ENCODE results near the gene CDH13. TPM values are rescaled to one million over a fixed set of nuclear protein-coding genes. Genes with fewer than 3 reads are reported as not detected.
A peak's percentile ranks its signal among the peaks of the same experiment; 100 is the strongest.

Gene CDH13
- total RNA-seq, 1 experiment from 2014 or later, result 62.5 TPM

DNA sequence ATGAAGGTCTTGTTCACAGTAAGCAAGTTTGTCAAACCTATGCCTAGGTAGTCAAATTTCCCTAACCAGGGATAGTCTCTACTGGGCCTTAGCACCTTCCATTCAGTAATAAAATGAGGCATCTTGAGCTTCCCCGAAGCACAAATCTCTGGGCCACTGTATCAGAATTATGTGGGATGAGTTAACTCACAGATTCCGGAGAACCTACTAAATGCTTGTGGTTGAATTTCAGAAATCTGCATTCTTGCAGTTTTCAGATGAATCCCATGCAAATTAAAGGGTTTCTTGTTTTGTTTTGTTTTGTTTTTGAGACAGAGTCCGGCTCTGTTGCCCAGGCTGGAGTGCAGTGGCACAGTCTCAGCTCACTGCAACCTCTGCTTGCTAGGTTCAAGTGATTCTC is 702.2 kb downstream of the CDH13 start:
- no peaks in the 10 kb centered on the region; the same call in 1 of the 2 replicates for H3K4me1 ChIP-seq (replicated peaks)
- no peak for DNase-seq (ENCODE audit: low read depth in 1 of 2, low spot score in 2 of 2)

DNA sequence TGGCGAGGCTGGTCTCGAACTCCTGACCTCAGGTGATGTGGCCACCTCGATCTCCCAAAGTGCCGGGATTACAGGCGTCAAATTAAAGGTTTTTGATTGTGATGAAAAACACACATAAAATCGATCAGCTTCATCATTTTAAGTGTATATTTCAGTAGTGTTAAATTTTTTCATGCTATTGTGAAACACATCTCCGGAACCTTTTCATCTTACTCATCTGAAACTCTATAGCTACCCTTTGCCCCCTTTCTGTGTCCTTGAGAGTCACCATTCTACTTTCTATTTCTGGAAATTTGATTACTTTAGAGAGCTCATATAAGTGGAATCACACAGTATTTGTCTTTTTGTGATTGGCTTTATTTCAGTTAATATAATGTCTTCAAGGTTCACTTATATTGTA is 702.7 kb downstream of the CDH13 start:
- H3K9me3 ChIP-seq (replicated peaks), result no peaks in the 10 kb centered on the region
- H3K27ac ChIP-seq, result no peak overlapping the region
- no peak for DNase-seq (ENCODE audit: low read depth in 1 of 2, low spot score in 2 of 2)
- no peaks in the 10 kb centered on the region for H3K36me3 ChIP-seq
- H3K4me1 ChIP-seq (replicated peaks), result no peaks in the 10 kb centered on the region; the same call in 1 of the 2 replicates
- H3K4me3 ChIP-seq, result no peak overlapping the region
- no peaks in the 10 kb centered on the region for H3K27me3 ChIP-seq (replicated peaks)

More for the DNA sequence above, 702.2 kb downstream of the CDH13 start:
- H3K27me3 ChIP-seq (replicated peaks), result no peaks in the 10 kb centered on the region
- no peaks in the 10 kb centered on the region for H3K9me3 ChIP-seq (replicated peaks)
- H3K27ac ChIP-seq, result no peak overlapping the region
- H3K4me3 ChIP-seq, result no peak overlapping the region
- H3K36me3 ChIP-seq, result no peaks in the 10 kb centered on the region

DNA sequence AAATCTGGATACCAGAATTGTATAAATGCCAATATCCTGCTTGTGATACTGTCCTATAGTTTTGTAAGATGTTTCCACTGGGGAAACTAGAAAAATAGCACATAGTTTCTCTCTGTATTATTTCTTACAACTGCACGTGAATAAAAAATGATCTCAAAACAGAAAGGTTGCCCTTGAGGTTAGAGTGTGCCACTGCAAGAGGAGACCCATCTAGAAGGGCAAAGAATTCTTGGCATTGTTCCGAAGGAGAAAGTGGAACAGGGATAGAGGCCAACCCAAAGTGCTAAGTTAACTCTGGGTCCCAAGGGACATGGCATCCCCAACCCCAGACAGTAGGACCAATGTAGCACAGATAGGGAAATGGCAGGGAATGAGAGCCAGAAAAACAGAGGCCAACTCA is 703.5 kb downstream of the CDH13 start:
- Histone ChIP-seq H3K36me3 (no peaks in the 10 kb centered on the region), H3K27me3 (replicated peaks) (no peaks in the 10 kb centered on the region), H3K4me1 (replicated peaks) (no peaks in the 10 kb centered on the region; the same call in 1 of the 2 replicates), H3K27ac (no peak overlapping the region), H3K4me3 (no peak overlapping the region), H3K9me3 (replicated peaks) (no peaks in the 10 kb centered on the region)
- no peak for DNase-seq (ENCODE audit: low read depth in 1 of 2, low spot score in 2 of 2)

DNA sequence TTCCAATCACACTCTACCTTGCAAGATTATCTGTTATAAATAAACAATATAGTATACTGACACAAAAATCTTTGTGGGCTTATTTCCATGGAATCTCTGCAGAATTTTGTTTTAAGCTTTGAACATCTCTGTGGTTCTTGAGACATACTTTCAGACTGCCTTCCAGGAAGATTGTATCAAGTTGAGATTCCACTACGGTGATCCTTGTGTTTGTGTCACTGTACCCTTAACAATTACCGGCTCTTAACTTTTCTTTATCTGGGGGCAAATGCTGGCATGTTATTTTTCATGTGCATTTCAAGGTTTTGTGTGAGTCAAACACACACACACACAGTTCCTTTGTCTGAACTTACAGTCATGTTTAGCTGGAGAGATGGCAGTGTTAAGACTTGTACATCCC is 708.3 kb downstream of the CDH13 start:
- H3K36me3 ChIP-seq, result no peaks in the 10 kb centered on the region
- no peak overlapping the region for H3K27ac ChIP-seq
- H3K9me3 ChIP-seq (replicated peaks), result no peaks in the 10 kb centered on the region
- peaks cover 25% of the 10 kb centered on the region for H3K4me1 ChIP-seq (replicated peaks)
- no peak overlapping the region for H3K4me3 ChIP-seq
- DNase-seq (ENCODE audit: low read depth in 1 of 2, low spot score in 2 of 2), result no peak
- H3K27me3 ChIP-seq (replicated peaks), result no peaks in the 10 kb centered on the region

DNA sequence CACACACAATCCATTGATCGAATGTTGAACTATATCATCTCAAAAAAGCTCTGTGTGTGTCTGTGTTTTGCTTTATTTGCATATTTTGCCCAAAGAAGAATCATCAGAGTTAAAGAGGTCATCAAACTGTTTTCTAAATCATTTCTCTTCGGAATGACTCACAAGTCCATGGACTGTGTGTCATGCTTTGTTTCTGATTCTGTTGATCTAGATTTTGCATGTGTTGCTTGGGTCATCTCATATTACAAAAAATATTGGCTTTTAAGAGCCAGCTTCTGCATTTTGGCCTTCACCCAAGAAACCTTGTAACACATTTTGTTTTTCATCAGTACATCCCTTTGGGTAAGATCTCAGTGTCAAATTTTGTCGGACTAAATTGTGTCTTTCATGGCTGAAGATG is 709.8 kb downstream of the CDH13 start:
- no peaks in the 10 kb centered on the region for H3K9me3 ChIP-seq (replicated peaks)
- no peak overlapping the region for H3K4me3 ChIP-seq
- peaks cover 25% of the 10 kb centered on the region for H3K4me1 ChIP-seq (replicated peaks)
- H3K27me3 ChIP-seq (replicated peaks), result no peaks in the 10 kb centered on the region
- no peaks in the 10 kb centered on the region for H3K36me3 ChIP-seq
- H3K27ac ChIP-seq, result no peak overlapping the region
- DNase-seq (ENCODE audit: low read depth in 1 of 2, low spot score in 2 of 2), result peak in 1 of 2 experiments; percentile 31

DNA sequence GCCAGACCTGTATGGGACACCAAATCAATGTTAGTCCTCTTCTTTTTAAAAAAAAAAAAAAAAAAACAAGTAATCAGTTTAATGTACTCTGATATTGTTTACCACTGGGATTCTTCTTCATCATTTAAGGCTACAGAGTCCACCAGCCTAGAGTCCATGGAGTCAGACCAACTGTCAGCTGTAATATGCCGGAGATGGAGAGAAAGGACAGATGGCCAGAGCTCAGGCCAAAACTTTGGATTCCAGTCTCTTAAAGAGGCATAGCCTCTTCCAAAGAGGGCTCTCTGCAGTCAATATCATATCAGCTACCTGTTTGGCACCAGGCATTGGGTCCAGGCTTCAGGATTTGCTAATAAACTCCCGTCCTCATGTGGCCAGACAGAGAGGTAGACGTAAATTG is 711.4 kb downstream of the CDH13 start:
- H3K27ac ChIP-seq, result peak overlapping the region; percentile 23; the same call in 1 of the 2 replicates
- H3K9me3 ChIP-seq (replicated peaks), result no peaks in the 10 kb centered on the region
- H3K27me3 ChIP-seq (replicated peaks), result no peaks in the 10 kb centered on the region
- no peak for DNase-seq (ENCODE audit: low read depth in 1 of 2, low spot score in 2 of 2)
- H3K4me1 ChIP-seq (replicated peaks), result peaks cover 25% of the 10 kb centered on the region
- no peaks in the 10 kb centered on the region for H3K36me3 ChIP-seq
- H3K4me3 ChIP-seq, result no peak overlapping the region

DNA sequence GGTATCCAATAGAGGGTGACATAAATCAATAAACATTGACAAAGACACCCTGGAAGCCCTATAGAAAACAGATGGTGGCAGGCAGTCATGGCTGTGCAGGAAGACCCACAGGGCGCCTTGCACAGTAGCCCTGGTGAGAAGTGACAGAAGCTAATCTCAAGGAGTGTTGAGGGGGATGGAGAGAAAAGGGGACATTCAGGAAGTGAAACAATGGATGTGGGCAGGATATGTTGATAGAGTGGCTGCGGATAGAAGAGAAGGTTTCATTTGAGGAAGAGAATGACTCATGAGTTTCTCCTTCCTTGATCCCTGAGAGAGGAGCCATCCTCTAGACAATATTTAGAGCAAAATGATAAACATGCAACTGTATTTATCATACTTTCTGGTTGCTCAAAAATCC is 712.2 kb downstream of the CDH13 start:
- no peaks in the 10 kb centered on the region for H3K9me3 ChIP-seq (replicated peaks)
- peaks cover 32% of the 10 kb centered on the region for H3K4me1 ChIP-seq (replicated peaks)
- no peaks in the 10 kb centered on the region for H3K27me3 ChIP-seq (replicated peaks)
- peak overlapping the region; percentile 23 for H3K27ac ChIP-seq
- H3K4me3 ChIP-seq, result no peak overlapping the region
- DNase-seq (ENCODE audit: low read depth in 1 of 2, low spot score in 2 of 2), result peak; percentile 47 to 71
- H3K36me3 ChIP-seq, result no peaks in the 10 kb centered on the region

DNA sequence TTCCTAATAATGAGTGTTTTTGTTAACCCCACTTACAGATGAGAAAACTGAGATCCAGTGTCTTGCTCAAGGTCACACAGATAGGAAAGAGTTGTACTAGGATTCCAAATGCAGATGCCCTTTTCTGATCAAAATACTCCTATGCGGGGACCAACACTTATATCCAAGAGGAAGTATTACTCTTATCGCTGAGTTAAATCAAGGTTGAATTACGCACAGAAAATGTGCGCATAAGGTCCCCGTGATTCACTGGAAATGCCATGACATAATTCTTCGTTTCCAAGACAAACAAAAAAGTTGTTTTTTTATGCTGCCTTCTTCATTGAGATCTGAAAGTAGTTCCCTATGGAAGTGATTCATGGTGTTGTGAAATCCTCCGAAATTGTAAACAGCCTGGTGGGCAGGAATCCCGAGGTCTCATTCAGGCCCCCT is 717.2 kb downstream of the CDH13 start:
- H3K27ac ChIP-seq, result peak overlapping the region; percentile 41
- H3K4me3 ChIP-seq, result no peak overlapping the region

DNA sequence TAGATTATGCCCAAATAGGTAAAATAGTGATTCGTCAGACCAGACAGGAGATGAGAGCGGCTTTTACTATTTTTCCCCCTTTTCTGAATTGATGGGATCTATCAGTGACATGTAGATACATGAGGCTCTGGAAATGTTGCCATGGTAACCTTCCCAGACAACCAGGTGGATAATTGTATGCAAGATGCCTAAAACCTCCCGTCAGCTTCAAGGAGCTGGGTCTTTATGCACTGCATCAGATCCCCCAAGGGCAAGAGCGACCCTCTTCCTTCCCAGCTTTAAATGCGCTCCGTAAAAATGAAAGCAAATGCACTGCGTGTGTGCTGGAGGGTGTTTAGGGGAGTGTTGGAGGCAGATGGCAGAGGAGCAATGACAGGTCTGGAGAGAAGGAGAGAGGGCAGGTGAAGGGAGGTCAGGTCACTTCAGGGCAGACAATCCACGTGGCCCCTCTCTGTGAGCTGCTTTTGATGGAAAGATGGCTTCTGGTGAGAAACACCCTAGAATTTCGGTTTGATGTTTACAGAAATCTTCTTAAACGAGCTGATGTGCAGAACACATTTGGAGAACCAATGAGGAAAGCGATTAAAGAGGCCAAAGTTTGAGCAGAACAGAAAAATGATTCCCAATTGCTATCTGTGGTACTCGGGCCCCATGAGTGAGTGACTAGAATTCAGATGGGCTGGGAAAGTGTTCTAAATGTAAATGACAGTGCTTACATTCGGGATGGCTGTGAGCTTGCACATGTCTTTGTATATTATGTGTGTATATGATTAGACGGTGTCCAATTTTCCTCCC is 719.3 kb downstream of the CDH13 start:
- H3K36me3 ChIP-seq, result no peaks in the 10 kb centered on the region
- no peak for DNase-seq (ENCODE audit: low read depth in 1 of 2, low spot score in 2 of 2)
- H3K27ac ChIP-seq, result no peak overlapping the region
- H3K4me1 ChIP-seq (replicated peaks), result peaks cover 12% of the 10 kb centered on the region
- no peak overlapping the region for H3K4me3 ChIP-seq
- H3K9me3 ChIP-seq (replicated peaks), result no peaks in the 10 kb centered on the region
- H3K27me3 ChIP-seq (replicated peaks), result no peaks in the 10 kb centered on the region

More for the DNA sequence above, 717.2 kb downstream of the CDH13 start:
- no peaks in the 10 kb centered on the region for H3K27me3 ChIP-seq (replicated peaks)
- H3K9me3 ChIP-seq (replicated peaks), result no peaks in the 10 kb centered on the region
- peak in 1 of 2 experiments; percentile 56 for DNase-seq (ENCODE audit: low read depth in 1 of 2, low spot score in 2 of 2)
- peaks cover 19% of the 10 kb centered on the region for H3K4me1 ChIP-seq (replicated peaks)
- H3K36me3 ChIP-seq, result no peaks in the 10 kb centered on the region

DNA sequence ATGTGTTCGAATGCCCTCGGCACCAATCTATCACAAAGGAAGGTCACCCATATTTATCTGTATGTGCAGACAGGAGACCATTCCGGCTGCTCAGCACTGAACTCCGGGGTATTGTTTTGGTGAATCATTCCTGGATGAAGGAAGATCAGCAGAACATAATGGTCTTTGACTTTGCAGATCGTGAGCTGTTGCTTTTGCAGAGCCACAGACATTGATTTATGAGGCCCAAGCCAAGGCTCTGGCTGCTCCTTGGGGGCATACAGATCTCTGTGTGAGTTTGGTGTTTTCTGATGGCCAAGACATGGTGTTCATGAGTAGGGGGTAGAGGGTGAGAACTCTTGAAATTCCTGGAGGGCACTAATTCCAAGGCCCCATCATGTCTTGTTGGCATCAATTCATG is 722.2 kb downstream of the CDH13 start:
- DNase-seq (ENCODE audit: low read depth in 1 of 2, low spot score in 2 of 2), result no peak
- Histone ChIP-seq H3K36me3 (no peaks in the 10 kb centered on the region), H3K9me3 (replicated peaks) (no peaks in the 10 kb centered on the region), H3K27ac (no peak overlapping the region), H3K27me3 (replicated peaks) (no peaks in the 10 kb centered on the region), H3K4me1 (replicated peaks) (peaks cover 5% of the 10 kb centered on the region), H3K4me3 (no peak overlapping the region)

DNA sequence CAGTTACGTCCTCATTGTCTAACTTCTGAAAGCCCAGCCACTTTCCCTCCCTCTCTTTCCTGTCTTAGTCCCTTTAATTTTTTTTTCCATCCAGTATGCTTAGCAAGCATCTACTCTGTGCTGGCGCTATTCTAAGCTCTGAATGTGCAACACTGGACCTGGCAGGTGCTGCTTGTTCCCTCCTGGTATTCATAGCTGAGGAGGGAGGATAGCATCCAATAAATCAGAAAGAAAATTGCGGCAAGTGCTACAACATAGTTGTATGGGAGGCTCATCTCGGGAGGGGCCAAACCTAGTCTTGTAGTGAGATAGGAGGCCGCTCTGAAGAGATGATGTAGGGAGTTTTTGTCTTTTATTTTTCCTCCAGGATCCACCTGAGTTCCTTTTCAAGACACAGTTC is 723.7 kb downstream of the CDH13 start:
- Histone ChIP-seq H3K36me3 (no peaks in the 10 kb centered on the region), H3K4me1 (replicated peaks) (no peaks in the 10 kb centered on the region), H3K4me3 (no peak overlapping the region), H3K27ac (no peak overlapping the region), H3K9me3 (replicated peaks) (no peaks in the 10 kb centered on the region), H3K27me3 (replicated peaks) (no peaks in the 10 kb centered on the region)
- DNase-seq (ENCODE audit: low read depth in 1 of 2, low spot score in 2 of 2), result no peak

DNA sequence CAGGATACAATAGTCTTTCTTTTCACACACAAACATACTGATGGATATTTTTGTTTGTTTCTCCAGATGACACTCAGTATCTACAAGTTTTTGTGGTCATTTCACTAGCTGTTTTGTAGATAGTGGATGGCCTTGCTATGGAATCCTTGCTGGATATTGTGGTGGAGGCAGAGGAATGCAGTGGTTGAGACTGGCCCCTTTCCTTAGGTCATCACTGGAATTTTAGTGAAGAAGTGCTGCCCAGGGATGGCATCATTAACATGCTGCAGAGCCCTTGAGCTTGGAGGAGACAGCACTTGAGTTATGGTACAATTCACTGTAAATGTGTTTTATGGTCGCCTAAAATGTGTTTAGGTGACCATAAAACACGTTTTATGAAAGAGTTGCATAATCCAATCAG is 725.1 kb downstream of the CDH13 start:
- no peak for DNase-seq (ENCODE audit: low read depth in 1 of 2, low spot score in 2 of 2)
- Histone ChIP-seq H3K9me3 (replicated peaks) (no peaks in the 10 kb centered on the region), H3K4me3 (no peak overlapping the region), H3K27ac (no peak overlapping the region), H3K36me3 (no peaks in the 10 kb centered on the region), H3K4me1 (replicated peaks) (no peaks in the 10 kb centered on the region), H3K27me3 (replicated peaks) (no peaks in the 10 kb centered on the region)

DNA sequence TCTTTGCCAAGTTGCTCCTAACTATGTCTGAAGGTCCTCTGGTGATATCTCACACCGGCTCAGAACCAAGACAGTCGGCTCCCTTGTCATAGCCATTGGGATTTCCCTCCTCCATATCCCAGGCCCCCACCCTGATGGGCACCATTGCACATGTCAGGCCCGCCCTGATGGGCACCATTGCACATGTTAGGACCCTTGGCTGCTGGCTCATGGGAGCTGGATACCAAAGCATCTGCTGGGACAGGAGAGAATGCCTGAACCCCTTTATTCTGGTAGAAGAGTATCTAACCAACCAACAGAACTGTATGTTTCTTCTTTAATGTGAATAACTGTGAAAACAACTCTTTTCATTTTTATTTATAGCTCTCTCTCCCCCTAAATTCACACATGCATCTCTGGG is 726.5 kb downstream of the CDH13 start:
- DNase-seq (ENCODE audit: low read depth in 1 of 2, low spot score in 2 of 2), result no peak
- Histone ChIP-seq H3K27ac (no peak overlapping the region), H3K4me3 (no peak overlapping the region), H3K27me3 (replicated peaks) (no peaks in the 10 kb centered on the region), H3K9me3 (replicated peaks) (no peaks in the 10 kb centered on the region), H3K4me1 (replicated peaks) (no peaks in the 10 kb centered on the region), H3K36me3 (no peaks in the 10 kb centered on the region)

DNA sequence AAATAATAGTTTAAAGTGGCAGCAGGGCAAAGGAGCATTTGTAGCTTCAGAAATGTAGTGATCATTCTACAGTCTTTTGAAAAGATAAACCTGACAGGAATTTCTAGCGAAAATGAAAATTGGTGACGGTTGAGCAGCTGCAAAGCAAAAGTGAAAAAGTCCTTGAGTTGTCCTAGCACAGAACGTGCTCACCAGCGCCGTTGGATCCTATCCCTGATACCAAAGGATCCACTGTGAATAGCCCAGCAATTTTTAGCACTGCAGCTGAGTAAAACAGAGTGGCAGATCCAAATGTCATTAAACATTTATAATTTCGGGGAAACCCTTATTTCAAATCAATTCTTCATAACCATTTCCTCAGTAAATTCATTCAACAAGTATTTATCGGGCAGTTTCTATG is 727.2 kb downstream of the CDH13 start:
- no peak overlapping the region for H3K27ac ChIP-seq
- H3K27me3 ChIP-seq (replicated peaks), result no peaks in the 10 kb centered on the region
- no peaks in the 10 kb centered on the region for H3K9me3 ChIP-seq (replicated peaks)
- no peak for DNase-seq (ENCODE audit: low read depth in 1 of 2, low spot score in 2 of 2)
- H3K36me3 ChIP-seq, result no peaks in the 10 kb centered on the region
- no peak overlapping the region for H3K4me3 ChIP-seq
- no peaks in the 10 kb centered on the region for H3K4me1 ChIP-seq (replicated peaks)

Measured in SJSA1 (cell line).